Measurements from ENCODE around the gene THSD1. TPM values are rescaled to one million over a fixed set of nuclear protein-coding genes. Genes with fewer than 3 reads are reported as not detected.
A peak's percentile ranks its signal among the peaks of the same experiment; 100 is the strongest.

Gene THSD1
- total and polyA plus RNA-seq, 8 donors: 10.8 to 57.2 (median 48.3) TPM

GRCh38 chr13:52361225-52361624, 44.7 kb downstream of the THSD1 start:
- H3K4me1 ChIP-seq: no peaks in the 10 kb centered on the region
- DNase-seq: no peak
- TF ChIP-seq CTCF (IDR thresholded peaks at IDR 0.05): no peak
- no peak for ATAC-seq
- intact Hi-C loops (cut with DNase I): no loop called here
- no peaks in the 10 kb centered on the region for H3K36me3 ChIP-seq
- H3K27me3 ChIP-seq: no peaks in the 10 kb centered on the region
- H3K9me3 ChIP-seq: no peaks in the 10 kb centered on the region
- H3K27ac ChIP-seq: no peak overlapping the region
- no peak overlapping the region for H3K4me3 ChIP-seq

GRCh38 chr13:52359534-52359933, 46.4 kb downstream of the THSD1 start:
- ATAC-seq: peak; percentile 14
- intact Hi-C loops (cut with DNase I): no loop called here
- H3K27ac ChIP-seq: no peak overlapping the region

GRCh38 chr13:52356327-52356726, 49.6 kb downstream of the THSD1 start:
- ATAC-seq: no peak
- H3K27me3 ChIP-seq: no peaks in the 10 kb centered on the region
- H3K4me3 ChIP-seq: no peak overlapping the region
- TF ChIP-seq CTCF (IDR thresholded peaks at IDR 0.05): no peak
- no peak overlapping the region for H3K27ac ChIP-seq
- H3K36me3 ChIP-seq: no peaks in the 10 kb centered on the region
- H3K4me1 ChIP-seq: no peaks in the 10 kb centered on the region
- no peak for DNase-seq
- H3K9me3 ChIP-seq: no peaks in the 10 kb centered on the region
- intact Hi-C loops (cut with DNase I): no loop called here

More at GRCh38 chr13:52359534-52359933, 46.4 kb downstream of the THSD1 start:
- Histone ChIP-seq H3K27me3 (no peaks in the 10 kb centered on the region), H3K36me3 (no peaks in the 10 kb centered on the region), H3K9me3 (no peaks in the 10 kb centered on the region), H3K4me1 (no peaks in the 10 kb centered on the region), H3K4me3 (no peak overlapping the region)
- DNase-seq: peak in 2 of 4 donors; percentile 87 to 91
- no peak for TF ChIP-seq CTCF (IDR thresholded peaks at IDR 0.05)

GRCh38 chr13:52353193-52353592, 52.8 kb downstream of the THSD1 start:
- no peak for TF ChIP-seq CTCF (IDR thresholded peaks at IDR 0.05)
- no peaks in the 10 kb centered on the region for H3K36me3 ChIP-seq
- H3K9me3 ChIP-seq: no peaks in the 10 kb centered on the region
- no peaks in the 10 kb centered on the region for H3K27me3 ChIP-seq
- DNase-seq (peak in 1 of 4 donors; percentile 26), ATAC-seq (peak; percentile 47)
- H3K27ac ChIP-seq: no peak overlapping the region
- intact Hi-C loops (cut with DNase I): no loop called here
- no peak overlapping the region for H3K4me3 ChIP-seq
- H3K4me1 ChIP-seq: no peaks in the 10 kb centered on the region

- TF ChIP-seq CTCF (IDR thresholded peaks at IDR 0.05): no peak
- no peaks in the 10 kb centered on the region for H3K4me1 ChIP-seq
- intact Hi-C loops (cut with DNase I): no loop called here
- no peaks in the 10 kb centered on the region for H3K27me3 ChIP-seq
- no peaks in the 10 kb centered on the region for H3K36me3 ChIP-seq
- peak; percentile 45 for ATAC-seq
- no peaks in the 10 kb centered on the region for H3K9me3 ChIP-seq
- DNase-seq: no peak
- no peak overlapping the region for H3K27ac ChIP-seq
- H3K4me3 ChIP-seq: no peak overlapping the region
These were observed 56.8 kb downstream of the THSD1 start for GRCh38 chr13:52348983-52349780.

Measured in left lung (tissue), 10 donors.